Stimulated activated effector memory CD8-positive, alpha-beta T cell treated with anti-CD3 and anti-CD28 coated beads, Interleukin-12 subunit alpha, Interleukin-12 subunit beta, amount 100 ng/mL, for 72 hours (primary cell): ENCODE measurements around the gene THSD7A.

Experiments used
- ATAC-seq: fragments of 150-1000 bp; cut with Tn5 transposase; 2 replicates; pipeline ENCODE4 v1.10.0; 2021
- DNase-seq, 2 donors: peaks; one replicate each; pipeline ENCODE4 v3.0.0; 2021 to 2022; ENCODE audit warnings: low spot score in 2 of 2
- H3K27ac Mint-ChIP-seq: one replicate; pipeline ENCODE4 v1.8.0; 2022; ENCODE audit warnings: mild to moderate bottlenecking, mixed read lengths
- H3K36me3 Mint-ChIP-seq: one replicate; pipeline ENCODE4 v1.8.0; 2022; ENCODE audit warnings: mild to moderate bottlenecking, mixed read lengths
- H3K4me1 Mint-ChIP-seq: one replicate; pipeline ENCODE4 v1.8.0; 2022; ENCODE audit warnings: mixed read lengths
- H3K4me3 Mint-ChIP-seq: one replicate; pipeline ENCODE4 v1.8.0; 2022; ENCODE audit warnings: mild to moderate bottlenecking, mixed read lengths
- H3K9me3 Mint-ChIP-seq: one replicate; pipeline ENCODE4 v1.8.0; 2022; ENCODE audit warnings: mixed read lengths

THSD7A gene

DNA sequence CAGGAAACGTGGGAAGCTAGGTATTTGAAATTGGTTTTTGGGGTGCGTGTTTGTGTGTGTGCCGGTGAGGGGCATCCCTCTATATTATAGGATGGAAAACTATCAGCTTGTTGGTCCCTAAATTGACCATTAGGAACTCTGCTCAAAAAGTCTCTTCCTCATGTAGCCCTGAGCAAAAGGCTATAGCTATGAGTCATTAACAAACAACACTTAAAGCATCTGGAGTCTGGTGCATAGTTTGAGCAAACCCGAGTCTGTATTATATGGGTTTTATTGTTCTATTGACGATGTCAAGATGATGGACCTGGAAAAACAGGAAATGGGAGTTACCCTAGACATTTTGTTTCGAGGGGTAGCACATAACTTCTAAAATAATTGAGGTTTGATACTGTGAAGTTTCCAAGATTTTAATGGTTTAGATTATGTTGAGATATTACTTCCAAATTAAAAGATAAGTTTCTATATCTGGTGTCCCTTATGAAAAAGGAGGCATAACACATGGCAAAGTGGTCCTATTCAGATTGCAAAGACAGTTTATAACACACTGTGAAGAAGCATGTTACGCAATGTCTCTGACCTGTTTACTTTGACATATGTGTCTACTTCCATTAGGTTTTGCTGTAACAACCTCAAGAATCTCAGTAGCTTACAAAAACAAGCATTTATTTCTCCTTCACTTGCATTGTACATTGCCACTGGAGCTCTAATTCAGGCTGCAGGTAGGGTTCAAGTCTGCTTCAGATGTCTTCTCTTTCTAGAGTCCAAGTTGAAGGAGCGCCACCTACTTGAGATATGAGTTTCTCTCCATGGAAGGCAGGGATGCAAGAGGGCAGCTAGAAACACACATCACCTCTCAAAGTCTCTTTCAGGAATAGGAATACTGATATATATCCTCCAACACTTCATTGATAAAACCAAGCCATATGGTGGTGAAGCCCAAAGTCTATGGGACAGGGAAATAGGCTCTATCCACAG is 500.6 kb downstream of the THSD7A start:
- Mint-ChIP-seq H3K4me1 (no peaks in the 10 kb centered on the region), H3K4me3 (no peak overlapping the region), H3K9me3 (no peaks in the 10 kb centered on the region), H3K27ac (no peak overlapping the region), H3K36me3 (no peaks in the 10 kb centered on the region)
- ATAC-seq = no peak
- DNase-seq = no peak

- Mint-ChIP-seq H3K9me3 (no peaks in the 10 kb centered on the region), H3K4me3 (no peak overlapping the region), H3K27ac (no peak overlapping the region), H3K4me1 (no peaks in the 10 kb centered on the region), H3K36me3 (no peaks in the 10 kb centered on the region)
- ATAC-seq = no peak
- DNase-seq = no peak
Observed at GRCh38 chr7:11330717-11331116, 501.3 kb downstream of the THSD7A start.

DNA sequence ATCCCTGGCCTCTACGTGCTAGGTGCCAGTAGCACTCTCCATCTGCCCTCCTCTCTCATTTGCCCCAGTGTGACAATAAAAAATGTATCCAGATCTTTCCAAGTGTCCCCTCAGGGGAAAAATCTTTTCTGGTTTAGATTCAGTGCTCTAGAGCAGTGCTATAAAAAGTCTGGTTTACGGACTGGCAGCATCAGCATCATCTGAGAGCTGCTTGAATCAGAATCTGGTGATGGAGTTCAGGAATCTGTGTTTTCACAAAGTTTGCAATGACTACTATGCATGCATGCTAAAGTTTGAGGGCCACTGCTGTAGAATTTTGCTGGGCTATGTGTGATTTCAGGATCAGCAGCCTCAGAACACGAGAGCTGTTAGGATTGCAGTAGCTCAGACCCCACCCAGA is 501.8 kb downstream of the THSD7A start:
- no peak overlapping the region for H3K4me3 Mint-ChIP-seq
- no peaks in the 10 kb centered on the region for H3K36me3 Mint-ChIP-seq
- DNase-seq (no peak), ATAC-seq (no peak)
- no peak overlapping the region for H3K27ac Mint-ChIP-seq
- no peaks in the 10 kb centered on the region for H3K9me3 Mint-ChIP-seq
- no peaks in the 10 kb centered on the region for H3K4me1 Mint-ChIP-seq

- H3K36me3 Mint-ChIP-seq = no peaks in the 10 kb centered on the region
- H3K4me3 Mint-ChIP-seq = no peak overlapping the region
- H3K27ac Mint-ChIP-seq = no peak overlapping the region
- H3K4me1 Mint-ChIP-seq = no peaks in the 10 kb centered on the region
- no peaks in the 10 kb centered on the region for H3K9me3 Mint-ChIP-seq
- DNase-seq = no peak
- no peak for ATAC-seq
Observed at GRCh38 chr7:11329626-11330025, 502.4 kb downstream of the THSD7A start.

DNA sequence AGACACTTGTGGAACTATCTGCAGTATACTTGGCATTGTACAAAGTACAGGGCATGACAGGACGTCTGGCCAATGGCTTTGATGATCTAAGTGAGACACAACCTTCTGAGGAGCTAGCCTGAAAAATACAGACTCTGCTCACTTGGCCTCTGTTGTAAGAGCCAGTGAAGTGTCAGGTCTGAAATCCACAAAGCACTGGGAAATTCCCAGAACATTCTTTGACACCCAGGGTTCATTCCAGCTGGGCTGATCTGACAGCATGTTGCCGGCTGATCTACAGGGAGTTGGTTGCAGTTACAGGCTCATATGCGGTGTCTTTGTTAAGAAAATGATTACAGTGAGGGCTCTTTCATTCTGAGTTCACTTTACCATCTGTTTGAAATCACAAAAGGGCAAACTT is 503.7 kb downstream of the THSD7A start:
- H3K4me1 Mint-ChIP-seq = no peaks in the 10 kb centered on the region
- H3K9me3 Mint-ChIP-seq = no peaks in the 10 kb centered on the region
- H3K4me3 Mint-ChIP-seq = no peak overlapping the region
- H3K36me3 Mint-ChIP-seq = no peaks in the 10 kb centered on the region
- DNase-seq (no peak), ATAC-seq (no peak)
- H3K27ac Mint-ChIP-seq = no peak overlapping the region

GRCh38 chr7:11327633-11328032 is 504.4 kb downstream of the THSD7A start:
- no peak overlapping the region for H3K4me3 Mint-ChIP-seq
- no peaks in the 10 kb centered on the region for H3K4me1 Mint-ChIP-seq
- H3K9me3 Mint-ChIP-seq = no peaks in the 10 kb centered on the region
- DNase-seq (no peak), ATAC-seq (no peak)
- no peaks in the 10 kb centered on the region for H3K36me3 Mint-ChIP-seq
- H3K27ac Mint-ChIP-seq = no peak overlapping the region
